Natural killer cell treated with Interleukin-12 subunit alpha and Interleukin-12 subunit beta and Interleukin-15 and Interleukin-18, amount 100 ng/mL, for 72 hours (primary cell): ENCODE data around the gene MYBPC3. TPM values are rescaled to one million over a fixed set of nuclear protein-coding genes. Genes with fewer than 3 reads are reported as not detected.

ENCODE experiments used
- ATAC-seq, 2 donors: fragments of 150-1000 bp; cut with Tn5 transposase in 1 of 2; sonication (Bioruptor Pico), chemical (Tn5 transposase) in 1 of 2; 2 replicates each; pipeline ENCODE4 v1.10.0; 2021
- DNase-seq: peaks from one replicate; pipeline ENCODE4 v3.0.0; 2022; ENCODE audit warnings: low spot score
- H3K27ac Mint-ChIP-seq, 2 donors: 1 replicate in 1 of 2; 2 replicates in 1 of 2; pipeline ENCODE4 v1.8.0; 2022; ENCODE audit warnings: mixed read lengths in 2 of 2, mild to moderate bottlenecking in 1 of 2, moderate library complexity in 1 of 2
- H3K27me3 Mint-ChIP-seq, 2 donors: 1 replicate in 1 of 2; 2 replicates in 1 of 2; pipeline ENCODE4 v1.8.0; 2022; ENCODE audit warnings: mixed read lengths in 2 of 2
- H3K36me3 Mint-ChIP-seq: one replicate; pipeline ENCODE4 v1.8.0; 2022; ENCODE audit warnings: mixed read lengths
- H3K4me1 Mint-ChIP-seq, 2 donors: 1 replicate in 1 of 2; 2 replicates in 1 of 2; pipeline ENCODE4 v1.8.0; 2022; ENCODE audit warnings: low read depth in 2 of 2, mixed read lengths in 2 of 2, mild to moderate bottlenecking in 1 of 2
- H3K4me3 Mint-ChIP-seq: one replicate; pipeline ENCODE4 v1.8.0; 2022; ENCODE audit warnings: mixed read lengths
- H3K9me3 Mint-ChIP-seq: 2 replicates; pipeline ENCODE4 v1.8.0; 2022; ENCODE audit warnings: mixed read lengths
- total RNA-seq, 2 donors: library from RNA; stranded (reverse); gene quantifications; one replicate each; pipeline ENCODE4 v1.2.3, GENCODE V29; 2022

Gene MYBPC3
- total RNA-seq, 2 donors from 2014 or later = not detected

DNA sequence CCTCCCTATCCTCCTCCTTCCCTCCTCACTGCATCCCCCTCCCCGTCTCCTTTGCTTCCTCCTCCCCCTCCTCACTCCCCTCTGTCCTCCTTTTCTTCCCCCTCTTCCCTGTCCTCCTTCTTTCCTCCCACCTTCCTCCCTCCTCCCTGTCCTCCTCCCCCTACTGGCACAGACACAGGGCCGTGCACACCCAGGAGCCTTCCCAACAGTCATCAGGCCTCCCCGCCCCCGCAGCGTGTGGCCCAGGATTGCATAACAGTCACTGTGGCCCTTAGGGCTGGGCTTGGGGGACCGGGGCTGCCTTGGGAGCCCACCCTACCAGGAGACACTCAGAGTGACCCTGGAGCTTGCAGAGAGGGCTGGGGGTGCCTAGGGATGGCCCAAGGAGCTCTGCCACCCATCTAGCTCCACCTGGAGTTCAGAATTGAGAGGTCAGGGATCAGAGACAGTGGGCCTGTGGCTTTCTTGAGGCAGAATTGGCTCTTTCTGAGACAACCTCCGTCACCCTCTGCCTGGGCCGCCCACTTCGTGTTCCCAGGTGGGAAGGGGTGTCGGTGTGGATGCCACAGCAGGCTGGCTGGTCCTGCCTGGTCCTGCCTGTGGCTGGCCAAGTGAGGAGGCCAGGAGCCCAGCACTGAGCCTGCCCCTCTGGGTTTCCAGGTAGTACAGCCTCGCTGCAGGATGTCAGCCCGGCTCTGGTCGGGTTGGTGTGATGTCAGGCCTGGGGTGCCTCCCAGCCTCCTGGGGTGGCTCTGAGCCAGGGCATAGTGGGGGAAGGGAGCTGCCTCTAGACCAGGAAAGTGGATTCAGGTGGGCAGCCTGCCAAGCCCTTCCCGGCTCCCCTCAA is 24.2 kb upstream of the MYBPC3 start:
- peaks cover 10 to 15% of the 10 kb centered on the region in 2 donors for H3K4me1 Mint-ChIP-seq
- H3K9me3 Mint-ChIP-seq = no peaks in the 10 kb centered on the region
- ATAC-seq = peak in 1 of 2 donors; percentile 20

DNA sequence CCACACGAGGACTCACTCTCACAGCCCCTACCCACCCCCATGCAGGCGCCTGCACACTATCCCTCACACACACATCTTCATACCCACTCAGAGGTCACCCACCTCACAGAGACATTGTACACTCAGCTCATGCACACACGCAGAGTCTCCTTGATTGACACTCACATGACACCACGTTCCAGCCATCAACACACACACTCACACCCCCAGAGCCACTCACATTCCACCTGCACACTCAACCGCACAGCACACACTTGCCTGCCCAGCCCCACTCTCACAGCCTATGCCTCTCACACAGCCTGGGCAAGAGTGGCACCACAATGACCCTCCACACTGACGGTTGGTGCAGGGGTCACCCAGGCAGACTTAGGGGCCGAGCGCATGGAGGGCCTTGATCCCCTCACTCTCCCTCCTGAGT is 23.6 kb upstream of the MYBPC3 start:
- peak overlapping the region in 1 of 2 donors; percentile 29 for H3K27ac Mint-ChIP-seq
- no peaks in the 10 kb centered on the region for H3K36me3 Mint-ChIP-seq
- no peaks in the 10 kb centered on the region for H3K27me3 Mint-ChIP-seq
- H3K4me1 Mint-ChIP-seq = peaks cover 10 to 15% of the 10 kb centered on the region in 2 donors
- ATAC-seq (no peak), DNase-seq (no peak)
- no peaks in the 10 kb centered on the region for H3K9me3 Mint-ChIP-seq
- peak overlapping the region; percentile 48 for H3K4me3 Mint-ChIP-seq

More for the DNA sequence above, 24.2 kb upstream of the MYBPC3 start:
- Mint-ChIP-seq H3K4me3 (peak overlapping the region; percentile 48), H3K27ac (peak overlapping the region in 1 of 2 donors; percentile 29), H3K27me3 (no peaks in the 10 kb centered on the region), H3K36me3 (no peaks in the 10 kb centered on the region)
- no peak for DNase-seq

DNA sequence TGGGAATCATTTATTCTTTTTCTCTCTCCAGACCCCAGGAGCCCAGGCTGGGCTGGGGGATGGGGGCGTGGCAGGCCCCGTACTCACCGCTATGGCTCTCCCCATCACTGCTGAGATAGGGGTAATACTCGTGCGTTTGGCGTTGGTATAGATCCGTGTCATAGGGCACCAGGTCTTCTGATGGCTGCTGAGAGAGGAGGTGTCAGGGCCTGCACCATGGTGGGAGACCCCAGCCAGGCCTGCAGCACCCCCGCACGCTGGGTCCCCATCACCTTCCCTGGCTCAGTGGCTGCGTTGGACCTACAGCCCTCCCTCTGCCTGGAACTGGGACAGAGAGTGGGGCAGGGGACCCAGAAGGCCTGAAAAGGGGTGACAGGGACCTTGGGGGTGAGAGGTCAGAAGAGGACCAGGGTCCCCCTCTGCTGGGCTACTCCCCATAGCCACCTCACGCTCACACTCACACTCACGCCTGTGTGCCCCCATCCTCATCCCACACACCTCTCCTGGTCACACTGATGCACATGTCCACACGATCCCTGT is 23.1 kb upstream of the MYBPC3 start:
- Mint-ChIP-seq H3K27me3 (no peaks in the 10 kb centered on the region), H3K27ac (peak overlapping the region in 1 of 2 donors; percentile 29)

DNA sequence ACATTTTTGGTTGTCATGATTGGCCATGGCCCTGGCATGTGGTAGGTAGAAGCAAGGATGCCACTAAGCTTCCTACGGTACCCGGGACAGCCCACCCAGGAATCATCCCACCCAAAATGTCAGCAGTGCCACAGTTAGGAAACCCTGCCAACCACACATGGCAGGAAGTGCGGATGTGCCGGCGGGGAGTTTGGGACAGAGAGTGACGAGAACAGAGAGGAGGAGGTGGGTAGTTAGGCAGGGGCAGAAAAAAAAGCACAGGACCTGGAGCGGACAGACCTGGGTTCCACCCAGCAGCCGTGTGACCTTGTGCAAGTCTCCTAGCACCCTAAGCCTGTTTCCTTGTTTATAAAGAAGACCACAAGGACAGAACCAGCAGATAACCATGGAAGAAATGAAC is 22.5 kb upstream of the MYBPC3 start:
- Mint-ChIP-seq H3K27me3 (no peaks in the 10 kb centered on the region), H3K4me1 (peaks cover 10 to 15% of the 10 kb centered on the region in 2 donors), H3K4me3 (no peak overlapping the region), H3K36me3 (no peaks in the 10 kb centered on the region), H3K27ac (peak overlapping the region in 1 of 2 donors; percentile 21), H3K9me3 (no peaks in the 10 kb centered on the region)
- no peak for DNase-seq
- no peak for ATAC-seq

More for the DNA sequence above, 23.1 kb upstream of the MYBPC3 start:
- no peak for DNase-seq
- Mint-ChIP-seq H3K36me3 (no peaks in the 10 kb centered on the region), H3K4me1 (peaks cover 10 to 15% of the 10 kb centered on the region in 2 donors), H3K9me3 (no peaks in the 10 kb centered on the region), H3K4me3 (no peak overlapping the region)
- ATAC-seq = no peak

DNA sequence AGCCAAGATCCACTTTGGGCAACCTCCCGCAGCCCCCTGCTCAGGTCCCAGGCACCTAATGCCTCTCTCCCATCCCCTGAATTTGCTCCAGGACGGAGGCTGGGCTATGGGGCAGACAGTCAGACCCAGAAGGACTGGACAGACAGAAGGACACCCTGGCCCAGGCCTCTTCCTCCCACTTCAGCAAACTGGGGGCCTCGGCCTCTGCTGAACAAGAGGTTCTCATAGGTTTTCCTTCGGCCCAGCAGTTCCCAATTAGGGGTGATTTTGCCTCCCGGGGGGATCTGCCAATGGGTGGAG is 22.2 kb upstream of the MYBPC3 start:
- ATAC-seq = no peak
- peak overlapping the region in 1 of 2 donors; percentile 21 for H3K27ac Mint-ChIP-seq
- H3K36me3 Mint-ChIP-seq = no peaks in the 10 kb centered on the region
- H3K4me1 Mint-ChIP-seq = peaks cover 10 to 15% of the 10 kb centered on the region in 2 donors
- no peak for DNase-seq
- H3K9me3 Mint-ChIP-seq = no peaks in the 10 kb centered on the region
- H3K27me3 Mint-ChIP-seq = no peaks in the 10 kb centered on the region
- no peak overlapping the region for H3K4me3 Mint-ChIP-seq

DNA sequence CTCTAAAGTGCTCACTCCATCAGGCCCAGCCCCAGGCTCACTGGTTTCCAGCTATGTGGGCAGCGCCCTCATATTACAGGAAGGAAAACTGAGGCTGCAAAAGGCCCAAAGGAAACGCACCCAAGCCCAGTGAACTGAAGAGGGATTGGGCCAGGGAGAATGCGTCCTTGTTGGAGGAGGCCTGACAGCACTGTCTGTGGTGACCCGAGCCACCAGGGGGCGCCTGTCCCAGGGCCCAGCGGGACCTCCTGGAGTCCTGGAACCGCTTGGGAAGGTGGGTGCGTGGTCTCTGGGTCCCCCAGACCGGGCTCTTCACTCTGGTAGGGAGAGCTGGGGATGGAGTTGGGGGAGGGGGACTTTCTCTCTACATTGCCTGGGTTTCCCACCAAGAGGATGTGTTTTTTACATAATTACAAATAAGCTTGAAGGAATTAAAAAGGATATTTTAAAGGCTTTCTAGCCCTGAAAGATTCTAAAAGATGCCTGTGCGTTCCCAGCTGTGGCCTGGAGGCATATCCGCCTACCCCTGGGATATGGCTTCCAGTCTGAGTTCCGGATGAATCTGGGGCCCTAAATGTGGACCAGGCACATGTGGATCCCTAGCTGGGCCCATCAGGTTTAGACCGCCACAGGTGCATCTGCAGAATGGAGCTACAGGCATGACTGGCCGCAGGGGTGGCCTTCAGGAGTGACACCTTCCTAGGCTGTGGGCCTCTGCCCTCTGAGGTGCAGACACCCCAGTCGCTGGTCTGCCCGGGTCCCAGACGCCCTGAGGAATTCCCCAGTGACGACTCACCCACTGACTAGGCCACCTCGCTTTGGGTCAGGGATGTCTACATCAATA is 21.6 kb upstream of the MYBPC3 start:
- Mint-ChIP-seq H3K36me3 (no peaks in the 10 kb centered on the region), H3K4me1 (peaks cover 10 to 15% of the 10 kb centered on the region in 2 donors), H3K4me3 (peak overlapping the region; percentile 3), H3K9me3 (no peaks in the 10 kb centered on the region), H3K27me3 (no peaks in the 10 kb centered on the region), H3K27ac (peak overlapping the region in 1 of 2 donors; percentile 21)
- DNase-seq (peak; percentile 88), ATAC-seq (peak; percentile 81 to 86)

DNA sequence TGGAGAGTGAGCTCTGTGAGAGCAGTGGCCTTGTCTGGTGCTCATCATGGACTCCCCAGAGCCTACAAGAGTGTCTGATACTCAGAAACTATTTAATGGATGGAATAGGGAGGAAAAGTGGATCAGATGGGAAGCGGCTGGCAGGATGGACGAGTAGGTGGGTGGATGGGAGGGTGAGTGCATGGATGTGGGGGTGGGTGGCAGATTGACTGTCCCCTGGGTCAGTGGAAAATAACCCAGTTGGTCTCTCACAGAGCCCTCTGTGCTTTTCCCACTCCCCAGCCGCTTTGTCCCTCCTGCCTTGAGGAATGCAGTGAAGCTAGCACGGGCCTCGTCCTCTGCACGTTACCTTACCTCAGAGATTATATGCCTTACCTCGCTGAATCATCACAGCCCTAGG is 19.9 kb upstream of the MYBPC3 start:
- no peak for DNase-seq
- Mint-ChIP-seq H3K27ac (no peak overlapping the region), H3K27me3 (no peaks in the 10 kb centered on the region)

DNA sequence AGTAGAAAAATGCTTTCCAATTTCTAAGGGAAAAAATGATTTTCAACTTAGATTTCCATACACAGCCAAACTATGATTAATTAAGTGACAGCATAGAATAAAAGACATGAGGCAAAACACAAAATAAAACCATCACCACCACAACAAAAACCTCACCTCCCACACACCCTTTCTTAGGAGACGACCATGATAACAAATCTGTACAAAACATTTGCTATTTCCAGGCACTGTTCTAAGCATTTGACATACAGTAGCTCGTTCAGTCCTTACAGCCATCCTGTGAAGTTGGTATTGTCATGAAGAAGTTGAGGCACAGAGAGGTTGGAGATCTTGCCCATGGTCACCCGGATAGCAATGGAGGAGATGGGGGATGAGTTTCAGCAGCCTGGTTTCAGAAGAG is 17.2 kb upstream of the MYBPC3 start:
- Mint-ChIP-seq H3K4me3 (no peak overlapping the region), H3K36me3 (no peaks in the 10 kb centered on the region), H3K27ac (no peak overlapping the region), H3K27me3 (peaks cover 5 to 7% of the 10 kb centered on the region in 2 donors), H3K4me1 (peaks cover 4 to 9% of the 10 kb centered on the region in 2 donors), H3K9me3 (no peaks in the 10 kb centered on the region)
- no peak for DNase-seq
- ATAC-seq = no peak

More for the DNA sequence above, 19.9 kb upstream of the MYBPC3 start:
- H3K9me3 Mint-ChIP-seq = no peaks in the 10 kb centered on the region
- peaks cover 7 to 15% of the 10 kb centered on the region in 2 donors for H3K4me1 Mint-ChIP-seq
- H3K36me3 Mint-ChIP-seq = no peaks in the 10 kb centered on the region
- H3K4me3 Mint-ChIP-seq = no peak overlapping the region
- ATAC-seq = no peak

DNA sequence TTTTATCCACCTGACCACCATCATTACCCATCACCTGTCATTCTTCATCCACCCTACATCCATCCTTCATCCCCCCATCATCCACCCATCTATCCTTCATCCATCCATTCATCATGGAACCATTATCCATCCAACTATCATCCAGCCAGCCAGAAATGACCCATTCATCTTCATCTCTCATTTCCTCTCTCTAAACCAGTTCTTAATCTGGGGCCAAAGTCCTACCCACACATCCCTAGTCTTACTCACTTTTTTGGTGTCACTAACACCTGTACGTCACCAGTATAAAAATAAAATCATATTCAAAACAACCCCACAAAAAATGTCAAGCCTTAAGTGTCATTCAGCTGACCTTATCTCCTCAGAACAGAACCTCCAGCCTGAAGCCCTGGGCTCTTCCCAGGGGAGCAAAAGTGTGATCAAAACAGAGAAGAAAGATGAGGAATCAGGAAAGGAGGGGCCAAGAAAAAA is 13.6 kb upstream of the MYBPC3 start:
- DNase-seq = no peak
- H3K9me3 Mint-ChIP-seq = no peaks in the 10 kb centered on the region
- peaks cover 5 to 7% of the 10 kb centered on the region in 2 donors for H3K27me3 Mint-ChIP-seq
- ATAC-seq = no peak
- no peak overlapping the region for H3K4me3 Mint-ChIP-seq
- no peaks in the 10 kb centered on the region for H3K36me3 Mint-ChIP-seq
- H3K4me1 Mint-ChIP-seq = peaks cover 3 to 7% of the 10 kb centered on the region in 2 donors
- no peak overlapping the region for H3K27ac Mint-ChIP-seq

DNA sequence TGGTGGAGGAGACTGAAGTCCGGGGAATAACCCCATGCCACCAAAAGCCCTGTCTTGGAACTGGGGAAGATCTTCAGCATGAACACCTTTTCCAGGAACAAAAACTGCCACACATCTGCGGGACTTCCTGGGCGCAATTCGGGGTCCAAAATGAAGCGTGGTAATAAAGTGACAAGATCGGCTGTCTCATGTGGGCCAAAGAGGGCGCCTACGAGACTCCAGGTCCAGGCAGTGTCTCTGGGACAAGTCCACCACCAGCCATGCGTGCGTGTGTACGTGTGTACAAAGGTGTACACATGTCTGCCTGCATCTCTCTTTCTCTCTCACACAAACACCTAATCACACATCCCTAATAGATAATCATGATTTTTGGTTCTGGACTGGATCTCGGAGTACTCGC is 8.9 kb upstream of the MYBPC3 start:
- peak overlapping the region; percentile 43 for H3K4me3 Mint-ChIP-seq
- ATAC-seq = no peak
- no peaks in the 10 kb centered on the region for H3K36me3 Mint-ChIP-seq

DNA sequence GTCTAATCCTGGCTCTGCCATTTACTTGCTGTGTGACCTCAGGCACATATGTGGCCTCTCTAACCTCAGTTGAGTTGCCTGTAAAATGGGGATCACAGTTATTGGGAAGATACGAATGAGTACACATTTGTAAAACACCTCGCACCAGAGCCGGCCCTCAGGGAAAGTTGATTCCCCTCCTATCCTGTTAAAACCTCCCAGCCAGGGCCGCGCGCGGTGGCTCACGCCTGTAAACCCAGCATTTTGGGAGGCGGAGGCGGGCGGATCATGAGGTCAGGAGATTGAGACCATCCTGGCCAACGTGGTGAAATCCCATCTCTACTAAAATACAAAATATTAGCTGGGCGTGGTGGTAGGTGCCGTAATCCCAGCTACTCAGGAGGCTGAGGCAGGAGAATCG is 7.8 kb upstream of the MYBPC3 start:
- peaks cover 13 to 17% of the 10 kb centered on the region in 2 donors for H3K4me1 Mint-ChIP-seq

More for the DNA sequence above, 8.9 kb upstream of the MYBPC3 start:
- DNase-seq = no peak
- Mint-ChIP-seq H3K9me3 (no peaks in the 10 kb centered on the region), H3K27ac (peak overlapping the region; percentile 31 to 66), H3K4me1 (peaks cover 13 to 17% of the 10 kb centered on the region in 2 donors), H3K27me3 (peaks cover 5 to 7% of the 10 kb centered on the region in 2 donors)

DNA sequence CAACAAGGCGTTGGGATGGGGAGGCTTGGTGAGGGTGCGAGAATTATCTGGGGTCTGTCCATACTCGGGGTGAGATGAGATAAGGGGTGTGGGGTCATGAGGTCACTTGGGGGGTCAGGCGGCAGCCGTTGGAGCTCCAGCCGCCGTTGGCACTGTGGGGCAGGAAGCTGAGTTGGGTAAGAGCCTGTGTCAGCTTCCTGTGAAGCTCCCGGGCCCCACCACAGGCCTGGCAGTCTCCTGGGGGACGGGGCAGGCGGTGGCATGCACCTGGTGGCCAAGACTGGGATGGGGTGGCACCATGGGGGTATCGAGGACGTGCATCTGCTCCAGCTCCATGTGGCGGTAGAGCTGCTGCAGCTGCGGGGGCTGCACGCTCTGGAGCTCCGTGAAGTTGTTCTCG is 7.1 kb upstream of the MYBPC3 start:
- Mint-ChIP-seq H3K9me3 (no peaks in the 10 kb centered on the region), H3K4me3 (peak overlapping the region; percentile 52), H3K27ac (peak overlapping the region; percentile 71 to 80), H3K27me3 (no peaks in the 10 kb centered on the region), H3K36me3 (no peaks in the 10 kb centered on the region), H3K4me1 (peaks cover 13 to 17% of the 10 kb centered on the region in 2 donors)
- ATAC-seq (peak; percentile 66 to 80), DNase-seq (no peak)

More for the DNA sequence above, 7.8 kb upstream of the MYBPC3 start:
- no peak overlapping the region for H3K27ac Mint-ChIP-seq
- H3K4me3 Mint-ChIP-seq = no peak overlapping the region
- no peaks in the 10 kb centered on the region for H3K9me3 Mint-ChIP-seq
- H3K36me3 Mint-ChIP-seq = no peaks in the 10 kb centered on the region
- ATAC-seq = no peak
- no peaks in the 10 kb centered on the region for H3K27me3 Mint-ChIP-seq
- DNase-seq = no peak

DNA sequence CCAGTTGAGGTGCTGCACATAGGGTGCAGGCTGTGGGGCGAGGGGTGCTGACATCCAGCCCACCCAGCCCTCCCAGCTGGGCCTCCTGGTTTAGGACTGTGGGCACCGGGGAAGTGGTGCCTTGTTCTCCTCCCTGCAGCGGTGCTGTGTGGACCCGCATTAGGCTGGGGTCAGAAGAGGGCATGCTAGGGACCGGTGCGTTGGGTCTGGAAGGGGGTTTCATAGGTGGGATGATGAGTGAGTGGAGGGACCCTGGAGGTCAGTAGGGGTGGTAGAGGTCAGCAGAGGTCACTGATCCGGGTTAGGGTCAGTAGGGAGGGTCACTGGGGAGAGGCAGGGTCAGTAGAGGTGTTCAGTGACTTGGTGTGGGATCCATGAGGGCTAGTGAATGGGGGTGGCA is 6.7 kb upstream of the MYBPC3 start:
- Mint-ChIP-seq H3K27me3 (no peaks in the 10 kb centered on the region), H3K4me1 (peaks cover 13 to 17% of the 10 kb centered on the region in 2 donors), H3K4me3 (peak overlapping the region; percentile 52), H3K27ac (peak overlapping the region; percentile 71 to 80), H3K9me3 (no peaks in the 10 kb centered on the region), H3K36me3 (no peaks in the 10 kb centered on the region)
- no peak for ATAC-seq
- DNase-seq = no peak
